IPS-NIHi11 (cell line): ENCODE data around the gene PYURF.
A peak's percentile ranks its signal among the peaks of the same experiment; 100 is the strongest.
"Not testable (repeated sequence)": the region's sequence is repeated elsewhere in the genome, so short reads cannot be mapped to it uniquely, and the experiment has no call there.

Source experiments
- DNase-seq: peaks from one replicate; pipeline ENCODE4 v3.0.0; 2012; ENCODE audit warnings: mixed read lengths, low spot score

The PYURF gene

GRCh38 chr4:88523325-88524129 lies at the start of gene PYURF:
PYURF (minus strand) TSS chr4:88523776; CDS start chr4:88523700, 76 bp downstream.
- DNase-seq = peak; percentile 93

GRCh38 chr4:88570001-88570400 lies 46.4 kb upstream of the PYURF start:
- no peak for DNase-seq

- DNase-seq = no peak
Observed at GRCh38 chr4:88567591-88567990, 44.0 kb upstream of the PYURF start.

GRCh38 chr4:88549815-88550214 lies 26.2 kb upstream of the PYURF start:
- no peak for DNase-seq

GRCh38 chr4:88539322-88540068 lies 15.9 kb upstream of the PYURF start:
- not testable (repeated sequence) for DNase-seq

GRCh38 chr4:88537709-88538108 lies 14.1 kb upstream of the PYURF start:
- no peak for DNase-seq

GRCh38 chr4:88535090-88535755 lies 11.6 kb upstream of the PYURF start:
- no peak for DNase-seq

- no peak for DNase-seq
Observed at GRCh38 chr4:88533937-88534750, 10.6 kb upstream of the PYURF start.

- DNase-seq = no peak
Observed at GRCh38 chr4:88533088-88533790, 9.7 kb upstream of the PYURF start.

- DNase-seq = no peak
Observed at GRCh38 chr4:88531549-88531948, 8.0 kb upstream of the PYURF start.

GRCh38 chr4:88528861-88529260 lies 5.3 kb upstream of the PYURF start:
- DNase-seq = no peak

GRCh38 chr4:88527787-88528186 lies 4.2 kb upstream of the PYURF start:
- DNase-seq = no peak

- no peak for DNase-seq
Observed at GRCh38 chr4:88526221-88526815, 2.7 kb upstream of the PYURF start.

- DNase-seq = no peak
Observed at GRCh38 chr4:88524171-88524570, 595 bp upstream of the PYURF start.

GRCh38 chr4:88522702-88523324 lies 763 bp downstream of the PYURF start:
- peak; percentile 22 for DNase-seq

- no peak for DNase-seq
Observed at GRCh38 chr4:88518911-88519310, 4.7 kb downstream of the PYURF start.

GRCh38 chr4:88517825-88518224 lies 5.8 kb downstream of the PYURF start:
- no peak for DNase-seq

- DNase-seq = no peak
Observed at GRCh38 chr4:88516746-88517145, 6.8 kb downstream of the PYURF start.

GRCh38 chr4:88514557-88515511 lies 8.7 kb downstream of the PYURF start:
- DNase-seq = no peak
